Keratinocyte (primary cell): ENCODE results near the gene PLK5. TPM values are rescaled to one million over a fixed set of nuclear protein-coding genes. Genes with fewer than 3 reads are reported as not detected.

Experiments
- DNase-seq: peaks from one replicate; pipeline ENCODE4 v3.0.0-alpha.2; 2011; ENCODE audit warnings: low read depth, missing footprints, low spot score
- FAIRE-seq: peaks from 2 replicates; lab custom pipeline; 2011; peaks lifted over from hg19 to GRCh38; lab: Jason Lieb, UNC
- H2AFZ ChIP-seq: 2 replicates; pipeline ENCODE4 v1.6.0; 2012; ENCODE audit warnings: low read length, control low read depth, inconsistent platforms; ENCODE audit not compliant: control insufficient read depth
- H3K27ac ChIP-seq: 2 replicates; pipeline ENCODE4 v1.5.1; 2011; ENCODE audit warnings: low read length; ENCODE audit not compliant: control insufficient read depth, insufficient read depth
- H3K27me3 ChIP-seq: 3 replicates; pipeline ENCODE4 v1.6.0; 2011; ENCODE audit warnings: low read length; ENCODE audit not compliant: control insufficient read depth, insufficient read depth; ENCODE audit errors: extremely low read depth
- H3K36me3 ChIP-seq, 2 experiments: 2 replicates in 1 of 2; 3 replicates in 1 of 2; pipeline ENCODE4 v1.5.1; 2011; ENCODE audit warnings: low read length in 2 of 2, mild to moderate bottlenecking in 1 of 2; ENCODE audit not compliant: control insufficient read depth in 2 of 2, insufficient read depth in 2 of 2; ENCODE audit errors: extremely low read depth in 1 of 2
- H3K4me1 ChIP-seq: 3 replicates; pipeline ENCODE4 v1.5.1; 2011; ENCODE audit warnings: low read length; ENCODE audit not compliant: control insufficient read depth, insufficient read depth; ENCODE audit errors: extremely low read depth
- H3K4me2 ChIP-seq: 3 replicates; pipeline ENCODE4 v1.6.0; 2011; ENCODE audit warnings: low read depth, low read length; ENCODE audit not compliant: control insufficient read depth, insufficient read depth; ENCODE audit errors: extremely low read depth
- H3K4me3 ChIP-seq, 3 experiments: fragments of 200-600 bp in 1 of 3; sonication (generic) in 1 of 3; 2 replicates in 2 of 3; 3 replicates in 1 of 3; pipeline ENCODE4 v1.5.1; 2011 to 2016; ENCODE audit warnings: low read length in 3 of 3, mild to moderate bottlenecking in 3 of 3, control low read depth in 2 of 3, inconsistent platforms in 1 of 3, low read depth in 1 of 3, mixed read lengths in 1 of 3, mixed run types in 1 of 3, moderate library complexity in 1 of 3; ENCODE audit not compliant: control insufficient read depth in 2 of 3, insufficient read depth in 2 of 3; ENCODE audit errors: extremely low read depth in 1 of 3
- H3K79me2 ChIP-seq: 2 replicates; pipeline ENCODE4 v1.6.0; 2012; ENCODE audit warnings: low read length; ENCODE audit not compliant: control insufficient read depth, insufficient read depth
- H3K9ac ChIP-seq: 3 replicates; pipeline ENCODE4 v1.6.0; 2011; ENCODE audit warnings: low read length; ENCODE audit not compliant: control insufficient read depth, insufficient read depth; ENCODE audit errors: extremely low read depth
- H3K9me1 ChIP-seq: 3 replicates; pipeline ENCODE4 v1.6.0; 2011; ENCODE audit warnings: low read length; ENCODE audit not compliant: control insufficient read depth, insufficient read depth; ENCODE audit errors: extremely low read depth
- H3K9me3 ChIP-seq: 2 replicates; pipeline ENCODE4 v1.5.1; 2012; ENCODE audit warnings: low read depth, low read length; ENCODE audit not compliant: control insufficient read depth
- H4K20me1 ChIP-seq: 3 replicates; pipeline ENCODE4 v1.6.0; 2011; ENCODE audit warnings: low read length; ENCODE audit not compliant: control insufficient read depth, insufficient read depth; ENCODE audit errors: extremely low read depth
- EZH2 ChIP-seq: IDR thresholded peaks from one replicate; pipeline ENCODE4 v1.6.1; 2012; ENCODE audit warnings: inconsistent platforms, mild to moderate bottlenecking, low read length, moderate library complexity
- dilution Hi-C: fragments of 300-500 bp; cut with MboI; formaldehyde crosslinking; loops from one replicate; pipeline ENCODE4 v1.7.0; 2020; ENCODE audit warnings: low sequenced_read_pairs; ENCODE audit not compliant: extremely low pct_ligation_motif_present
- polyA plus RNA-seq, 5 experiments: library from polyadenylated mRNA; depleted of rRNA in 3 of 5; stranded (reverse) in 3 of 5; stranded (forward) in 1 of 5; unstranded in 1 of 5; fragments of >200 nt; gene quantifications; 1 replicate in 1 of 5; 2 replicates in 3 of 5; 3 replicates in 1 of 5; pipeline versions ENCODE4 v1.2.1 to v1.2.3, GENCODE V29; 2011 to 2012; ENCODE audit warnings: missing spikeins in 2 of 5, low read depth in 1 of 5, low replicate concordance in 1 of 5
- TF ChIP-seq, protein P1 (sequence below), 3 experiments: IDR thresholded peaks in 1 of 3; conservative IDR thresholded peaks in 1 of 3; optimal IDR thresholded peaks in 1 of 3; 2 replicates in 2 of 3; 3 replicates in 1 of 3; pipeline versions ENCODE3 to v1.5.1; 2011; ENCODE audit warnings: low read length in 3 of 3, mild to moderate bottlenecking in 3 of 3, moderate library complexity in 2 of 3, control low read depth in 1 of 3, inconsistent platforms in 1 of 3; ENCODE audit not compliant: insufficient read depth in 2 of 3; ENCODE audit errors: extremely low read depth in 1 of 3

PLK5 gene
- polyA plus RNA-seq, 1 donor (not counting 4 experiments of a cell fraction or from before 2014, with no cell fraction given) = 0.05 TPM

DNA sequence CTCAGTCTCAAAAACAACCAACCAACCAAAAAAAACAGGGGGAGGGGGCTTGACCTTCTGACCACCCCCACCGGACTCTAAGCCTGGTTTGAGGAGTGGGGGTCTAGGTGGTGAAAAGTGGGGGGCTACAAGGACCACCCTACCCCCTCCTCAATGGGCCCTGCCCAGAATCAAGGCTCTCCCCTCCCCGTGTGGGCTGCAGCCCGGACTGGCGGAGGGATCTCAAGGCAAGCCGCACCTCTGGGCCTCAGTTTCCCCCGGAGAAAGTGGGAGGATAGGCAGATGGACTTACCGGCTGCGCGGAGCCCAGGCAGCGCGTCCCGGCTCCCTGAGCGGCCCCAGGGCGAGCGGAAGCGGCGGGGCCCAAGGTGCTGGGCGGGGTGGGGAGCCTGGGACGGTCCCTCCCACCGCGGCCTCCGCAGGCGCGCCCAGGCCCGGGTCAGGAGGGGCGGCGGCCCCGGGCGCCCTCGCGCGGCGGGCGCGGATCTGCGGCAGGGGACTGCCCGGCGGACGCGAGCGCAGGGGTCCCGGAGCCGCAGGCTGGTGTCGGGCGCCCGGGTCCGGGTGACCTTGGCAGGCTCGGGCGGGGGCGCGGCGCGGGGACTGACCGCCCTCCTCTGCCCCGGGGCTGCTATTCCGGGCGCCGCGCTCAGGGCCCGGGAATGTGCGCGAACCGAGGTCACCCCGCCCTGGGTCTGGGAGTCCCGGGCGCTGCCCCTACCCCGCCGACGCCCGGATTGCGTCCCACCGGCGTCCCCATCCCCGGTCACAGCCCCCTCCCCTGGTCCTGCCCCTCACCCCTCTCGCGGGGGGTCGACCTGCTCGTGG, 11.0 kb upstream of the PLK5 start, which contains the start of gene ADAMTSL5:
Gene ADAMTSL5, minus strand, starts transcription at position 349 of the 828 bp plus-strand sequence. CDS start 2,076 bp downstream, outside the sequence.
- peak within 1 kb of the TSS; percentile 57 to 81 (median 69) for H3K4me3 ChIP-seq
- no peaks in the 10 kb centered on the region for H3K27me3 ChIP-seq
- peak within 1 kb of the TSS; percentile 8 for H3K27ac ChIP-seq
- peaks cover 0 to 2% of the 10 kb centered on the region in 2 experiments for H3K36me3 ChIP-seq
- no peak for TF ChIP-seq EZH2
- TF ChIP-seq, protein P1, sequence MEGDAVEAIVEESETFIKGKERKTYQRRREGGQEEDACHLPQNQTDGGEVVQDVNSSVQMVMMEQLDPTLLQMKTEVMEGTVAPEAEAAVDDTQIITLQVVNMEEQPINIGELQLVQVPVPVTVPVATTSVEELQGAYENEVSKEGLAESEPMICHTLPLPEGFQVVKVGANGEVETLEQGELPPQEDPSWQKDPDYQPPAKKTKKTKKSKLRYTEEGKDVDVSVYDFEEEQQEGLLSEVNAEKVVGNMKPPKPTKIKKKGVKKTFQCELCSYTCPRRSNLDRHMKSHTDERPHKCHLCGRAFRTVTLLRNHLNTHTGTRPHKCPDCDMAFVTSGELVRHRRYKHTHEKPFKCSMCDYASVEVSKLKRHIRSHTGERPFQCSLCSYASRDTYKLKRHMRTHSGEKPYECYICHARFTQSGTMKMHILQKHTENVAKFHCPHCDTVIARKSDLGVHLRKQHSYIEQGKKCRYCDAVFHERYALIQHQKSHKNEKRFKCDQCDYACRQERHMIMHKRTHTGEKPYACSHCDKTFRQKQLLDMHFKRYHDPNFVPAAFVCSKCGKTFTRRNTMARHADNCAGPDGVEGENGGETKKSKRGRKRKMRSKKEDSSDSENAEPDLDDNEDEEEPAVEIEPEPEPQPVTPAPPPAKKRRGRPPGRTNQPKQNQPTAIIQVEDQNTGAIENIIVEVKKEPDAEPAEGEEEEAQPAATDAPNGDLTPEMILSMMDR (optimal IDR thresholded peaks at IDR 0.05 in 1 of 3, IDR thresholded peaks at IDR 0.05 in 1 of 3, conservative IDR thresholded peaks at IDR 0.05 in 1 of 3; ENCODE audit: extremely low read depth in 1 of 3, insufficient read depth in 2 of 3, low read length in 3 of 3) = peak in 1 of 3 experiments; percentile 54
- peaks cover 9% of the 10 kb centered on the region for H3K4me1 ChIP-seq
- FAIRE-seq (no peak), DNase-seq (no peak)
- peak within 1 kb of the TSS; percentile 79 for H3K4me2 ChIP-seq
- H4K20me1 ChIP-seq = no peaks in the 10 kb centered on the region
- no peaks in the 10 kb centered on the region for H3K9me3 ChIP-seq
- dilution Hi-C loops = no loop called here
- no peaks in the 10 kb centered on the region for H3K9me1 ChIP-seq
- peak within 1 kb of the TSS; percentile 2 for H2AFZ ChIP-seq
- H3K9ac ChIP-seq = peak within 1 kb of the TSS; percentile 60
- no peaks in the 10 kb centered on the region for H3K79me2 ChIP-seq

DNA sequence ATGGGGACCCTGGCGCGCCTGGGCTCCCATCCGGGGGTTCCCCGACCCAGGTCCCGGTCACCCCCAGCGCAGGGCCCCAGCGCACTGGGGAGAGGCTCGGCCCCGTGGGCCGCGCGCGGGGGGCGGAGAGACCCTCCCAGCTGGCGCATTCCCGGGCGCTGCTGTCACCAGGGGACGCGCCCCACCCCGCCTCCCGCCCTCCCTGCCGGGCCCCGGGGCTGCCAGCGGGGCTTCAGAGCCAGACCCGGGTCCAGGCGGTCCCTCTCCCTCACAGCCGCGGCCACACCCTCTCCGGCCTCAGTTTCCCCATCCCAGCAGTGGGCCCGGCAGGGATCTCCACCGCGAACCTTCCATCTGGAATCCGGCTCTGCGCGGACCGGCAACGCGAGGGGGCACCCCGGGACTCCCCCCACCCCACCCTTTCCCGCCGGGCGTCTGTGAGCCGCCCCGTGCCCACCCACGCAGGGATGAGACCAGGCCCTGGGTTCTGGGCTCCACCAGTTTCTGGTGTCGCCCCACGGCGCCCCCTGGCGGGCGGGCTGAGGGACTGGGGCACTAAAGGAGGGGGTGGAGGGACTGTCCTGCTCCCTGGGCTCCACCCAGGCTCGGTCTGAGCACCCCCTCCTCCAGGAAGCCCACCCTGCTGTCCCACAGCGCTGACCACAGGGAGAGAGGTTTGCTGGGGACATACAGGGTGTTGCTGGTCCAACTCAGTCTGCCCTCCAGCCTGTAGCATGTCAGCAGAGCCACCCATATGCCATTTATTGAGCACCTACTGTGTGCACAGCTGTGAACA, 10.2 kb upstream of the PLK5 start:
- Histone ChIP-seq H3K4me3 (peak overlapping the region; percentile 34 to 81 (median 57)), H3K27me3 (no peaks in the 10 kb centered on the region), H3K9me3 (no peaks in the 10 kb centered on the region), H2AFZ (no peak overlapping the region), H3K36me3 (peaks cover 0 to 2% of the 10 kb centered on the region in 2 experiments), H3K9ac (peak overlapping the region; percentile 60), H3K9me1 (no peaks in the 10 kb centered on the region), H4K20me1 (no peaks in the 10 kb centered on the region), H3K4me2 (peak overlapping the region; percentile 79), H3K79me2 (no peaks in the 10 kb centered on the region), H3K4me1 (peaks cover 5% of the 10 kb centered on the region), H3K27ac (peak overlapping the region; percentile 8)
- dilution Hi-C loops = no loop called here
- FAIRE-seq (no peak), DNase-seq (no peak)
- TF ChIP-seq EZH2 = no peak
- TF ChIP-seq, protein P1 (optimal IDR thresholded peaks at IDR 0.05 in 1 of 3, IDR thresholded peaks at IDR 0.05 in 1 of 3, conservative IDR thresholded peaks at IDR 0.05 in 1 of 3; ENCODE audit: extremely low read depth in 1 of 3, insufficient read depth in 2 of 3, low read length in 3 of 3) = peak; percentile 61 to 95 (median 79)
